WTC11 (cell line): ENCODE data around the gene NNT.

Source experiments
- SOX15 ChIP-seq: fragments of 250-450 bp; sonication (Bioruptor Pico); IDR thresholded peaks from 2 replicates; pipeline ENCODE4 v1.9.0; 2021; ENCODE audit warnings: mild to moderate bottlenecking
- TF ChIP-seq, protein P1 (sequence below): sonication (generic); formaldehyde crosslinking; IDR thresholded peaks from 2 replicates; pipeline ENCODE4 v1.8.1; 2022; ENCODE audit warnings: low read depth, missing genetic modification reagents, borderline replicate concordance

DNA sequence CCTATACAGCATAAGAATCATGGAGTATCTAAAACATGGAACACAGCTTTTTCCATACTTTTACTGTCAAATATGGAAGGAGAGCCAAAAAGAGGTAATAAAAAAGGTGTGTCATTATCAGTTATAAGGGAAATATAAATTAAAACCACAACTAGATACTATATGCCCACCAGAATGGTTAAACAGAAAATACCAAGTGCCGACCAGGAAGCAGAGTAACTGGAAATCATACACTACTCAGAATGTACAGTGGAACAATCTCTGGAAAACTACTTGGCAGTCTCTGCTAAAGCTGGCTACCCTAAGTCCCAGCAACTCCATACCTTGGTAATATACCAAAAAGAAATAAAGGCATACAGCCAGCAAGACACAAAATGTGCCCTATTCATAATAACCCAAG is 48.5 kb upstream of the NNT start:
- TF ChIP-seq, protein P1, sequence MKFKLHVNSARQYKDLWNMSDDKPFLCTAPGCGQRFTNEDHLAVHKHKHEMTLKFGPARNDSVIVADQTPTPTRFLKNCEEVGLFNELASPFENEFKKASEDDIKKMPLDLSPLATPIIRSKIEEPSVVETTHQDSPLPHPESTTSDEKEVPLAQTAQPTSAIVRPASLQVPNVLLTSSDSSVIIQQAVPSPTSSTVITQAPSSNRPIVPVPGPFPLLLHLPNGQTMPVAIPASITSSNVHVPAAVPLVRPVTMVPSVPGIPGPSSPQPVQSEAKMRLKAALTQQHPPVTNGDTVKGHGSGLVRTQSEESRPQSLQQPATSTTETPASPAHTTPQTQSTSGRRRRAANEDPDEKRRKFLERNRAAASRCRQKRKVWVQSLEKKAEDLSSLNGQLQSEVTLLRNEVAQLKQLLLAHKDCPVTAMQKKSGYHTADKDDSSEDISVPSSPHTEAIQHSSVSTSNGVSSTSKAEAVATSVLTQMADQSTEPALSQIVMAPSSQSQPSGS: no peak
- TF ChIP-seq SOX15 (CRISPR knock-in tag): no peak
